SJCRH30 (cell line): Measurements from ENCODE around the gene NKX2-3. TPM values are rescaled to one million over a fixed set of nuclear protein-coding genes. Genes with fewer than 3 reads are reported as not detected.

ENCODE experiments used
- DNase-seq, 2 experiments: peaks; one replicate each; pipeline ENCODE4 v3.0.0-alpha.2; 2015 to 2020
- H3K27ac ChIP-seq: fragments of 250-450 bp; sonication (Bioruptor Pico); 2 replicates; pipeline ENCODE4 v1.5.1; 2020; ENCODE audit warnings: mild to moderate bottlenecking, moderate library complexity
- H3K27me3 ChIP-seq: fragments of 250-450 bp; sonication (Bioruptor Pico); 2 replicates; pipeline ENCODE4 v1.5.1; 2020; ENCODE audit warnings: mild to moderate bottlenecking, moderate library complexity
- H3K36me3 ChIP-seq: fragments of 250-450 bp; sonication (Bioruptor Pico); 2 replicates; pipeline ENCODE4 v1.5.1; 2020; ENCODE audit warnings: mild to moderate bottlenecking, moderate library complexity
- H3K4me1 ChIP-seq: fragments of 250-450 bp; sonication (Bioruptor Pico); 2 replicates; pipeline ENCODE4 v1.5.1; 2020; ENCODE audit warnings: mild to moderate bottlenecking, moderate library complexity
- H3K4me3 ChIP-seq: fragments of 250-450 bp; sonication (Bioruptor Pico); 2 replicates; pipeline ENCODE4 v1.5.1; 2020; ENCODE audit warnings: mild to moderate bottlenecking, moderate library complexity
- H3K9me3 ChIP-seq: fragments of 250-450 bp; sonication (Bioruptor Pico); replicated peaks from 2 replicates; pipeline ENCODE4 v1.5.1; 2020; ENCODE audit warnings: mild to moderate bottlenecking, moderate library complexity
- total RNA-seq: library from RNA; depleted of rRNA; stranded (reverse); fragments of >200 nt; shearing (Covaris generic); gene quantifications from 2 replicates; pipeline ENCODE4 v1.2.3, GENCODE V29; 2014; rRNA removed

The NKX2-3 gene
- not detected in 2 replicates for total RNA-seq

- H3K9me3 ChIP-seq, result no peaks in the 10 kb centered on the region
- H3K27ac ChIP-seq, result no peak within 1 kb of the TSS
- H3K36me3 ChIP-seq, result no peaks in the 10 kb centered on the region
- DNase-seq, result peak; percentile 39 to 54
- no peaks in the 10 kb centered on the region for H3K4me1 ChIP-seq
- no peaks in the 10 kb centered on the region for H3K27me3 ChIP-seq
- H3K4me3 ChIP-seq, result peak within 1 kb of the TSS; percentile 25
Observed at GRCh38 chr10:99532687-99533495, at the start of gene NKX2-3. Gene NKX2-3 (plus strand): TSS chr10:99532942. CDS start chr10:99533132, 190 bp downstream.

- DNase-seq, result no peak
- Histone ChIP-seq H3K36me3 (no peaks in the 10 kb centered on the region), H3K4me1 (no peaks in the 10 kb centered on the region), H3K27me3 (peaks cover 3% of the 10 kb centered on the region; the same call in 1 of the 2 replicates), H3K9me3 (no peaks in the 10 kb centered on the region), H3K27ac (no peak overlapping the region), H3K4me3 (no peak overlapping the region)
Observed at GRCh38 chr10:99484626-99485581, 47.8 kb upstream of the NKX2-3 start.

- Histone ChIP-seq H3K9me3 (no peaks in the 10 kb centered on the region), H3K27me3 (peaks cover 3% of the 10 kb centered on the region; the same call in 1 of the 2 replicates), H3K4me1 (no peaks in the 10 kb centered on the region), H3K27ac (no peak overlapping the region), H3K36me3 (no peaks in the 10 kb centered on the region), H3K4me3 (no peak overlapping the region)
- no peak for DNase-seq
Observed at GRCh38 chr10:99487125-99487807, 45.5 kb upstream of the NKX2-3 start.

- H3K27ac ChIP-seq, result no peak overlapping the region
- peaks cover 3% of the 10 kb centered on the region; the same call in 1 of the 2 replicates for H3K27me3 ChIP-seq
- H3K4me1 ChIP-seq, result no peaks in the 10 kb centered on the region
- no peaks in the 10 kb centered on the region for H3K36me3 ChIP-seq
- no peaks in the 10 kb centered on the region for H3K9me3 ChIP-seq
- H3K4me3 ChIP-seq, result no peak overlapping the region
- DNase-seq, result no peak
Observed at GRCh38 chr10:99489271-99489670, 43.5 kb upstream of the NKX2-3 start.

- Histone ChIP-seq H3K4me1 (no peaks in the 10 kb centered on the region), H3K27me3 (no peaks in the 10 kb centered on the region; the same call in 1 of the 2 replicates), H3K27ac (no peak overlapping the region), H3K36me3 (no peaks in the 10 kb centered on the region), H3K9me3 (no peaks in the 10 kb centered on the region), H3K4me3 (no peak overlapping the region)
- DNase-seq, result no peak
Observed at GRCh38 chr10:99497343-99498025, 35.3 kb upstream of the NKX2-3 start.

GRCh38 chr10:99506416-99506815, 26.3 kb upstream of the NKX2-3 start:
- no peak for DNase-seq
- H3K9me3 ChIP-seq, result no peaks in the 10 kb centered on the region
- no peak overlapping the region for H3K4me3 ChIP-seq
- no peak overlapping the region for H3K27ac ChIP-seq
- no peaks in the 10 kb centered on the region for H3K4me1 ChIP-seq
- no peaks in the 10 kb centered on the region for H3K36me3 ChIP-seq
- H3K27me3 ChIP-seq, result no peaks in the 10 kb centered on the region

GRCh38 chr10:99507265-99507664, 25.5 kb upstream of the NKX2-3 start:
- no peaks in the 10 kb centered on the region for H3K9me3 ChIP-seq
- no peak overlapping the region for H3K27ac ChIP-seq
- DNase-seq, result no peak
- H3K4me1 ChIP-seq, result no peaks in the 10 kb centered on the region
- H3K27me3 ChIP-seq, result no peaks in the 10 kb centered on the region
- no peak overlapping the region for H3K4me3 ChIP-seq
- H3K36me3 ChIP-seq, result no peaks in the 10 kb centered on the region

- H3K4me3 ChIP-seq, result no peak overlapping the region
- DNase-seq, result no peak
- no peaks in the 10 kb centered on the region for H3K36me3 ChIP-seq
- H3K9me3 ChIP-seq, result no peaks in the 10 kb centered on the region
- 0 out of 2 replicates have a peak, but pooled peaks cover 3% of the 10 kb centered on the region for H3K27me3 ChIP-seq
- no peaks in the 10 kb centered on the region for H3K4me1 ChIP-seq
- no peak overlapping the region for H3K27ac ChIP-seq
Observed at GRCh38 chr10:99513061-99513460, 19.7 kb upstream of the NKX2-3 start.

GRCh38 chr10:99519690-99520039, 13.1 kb upstream of the NKX2-3 start:
- no peak overlapping the region for H3K27ac ChIP-seq
- no peaks in the 10 kb centered on the region for H3K4me1 ChIP-seq
- no peaks in the 10 kb centered on the region for H3K36me3 ChIP-seq
- no peaks in the 10 kb centered on the region for H3K9me3 ChIP-seq
- no peak for DNase-seq
- no peak overlapping the region for H3K4me3 ChIP-seq
- H3K27me3 ChIP-seq, result 0 out of 2 replicates have a peak, but pooled peaks cover 3% of the 10 kb centered on the region

GRCh38 chr10:99520040-99520846, 12.5 kb upstream of the NKX2-3 start:
- no peak for DNase-seq
- no peaks in the 10 kb centered on the region for H3K4me1 ChIP-seq
- no peaks in the 10 kb centered on the region for H3K36me3 ChIP-seq
- no peak overlapping the region for H3K4me3 ChIP-seq
- no peak overlapping the region for H3K27ac ChIP-seq
- H3K27me3 ChIP-seq, result 0 out of 2 replicates have a peak, but pooled peaks cover 3% of the 10 kb centered on the region
- no peaks in the 10 kb centered on the region for H3K9me3 ChIP-seq

GRCh38 chr10:99520847-99521764, 11.6 kb upstream of the NKX2-3 start:
- H3K27ac ChIP-seq, result no peak overlapping the region
- H3K4me3 ChIP-seq, result no peak overlapping the region
- H3K9me3 ChIP-seq, result no peaks in the 10 kb centered on the region
- H3K36me3 ChIP-seq, result no peaks in the 10 kb centered on the region
- H3K27me3 ChIP-seq, result 0 out of 2 replicates have a peak, but pooled peaks cover 3% of the 10 kb centered on the region
- H3K4me1 ChIP-seq, result no peaks in the 10 kb centered on the region
- DNase-seq, result no peak

GRCh38 chr10:99521765-99522469, 10.8 kb upstream of the NKX2-3 start:
- Histone ChIP-seq H3K4me3 (no peak overlapping the region), H3K4me1 (no peaks in the 10 kb centered on the region), H3K36me3 (no peaks in the 10 kb centered on the region), H3K27me3 (0 out of 2 replicates have a peak, but pooled peaks cover 3% of the 10 kb centered on the region), H3K27ac (no peak overlapping the region), H3K9me3 (no peaks in the 10 kb centered on the region)
- no peak for DNase-seq
